Measurements from ENCODE around the gene BLNK.

BLNK gene

DNA sequence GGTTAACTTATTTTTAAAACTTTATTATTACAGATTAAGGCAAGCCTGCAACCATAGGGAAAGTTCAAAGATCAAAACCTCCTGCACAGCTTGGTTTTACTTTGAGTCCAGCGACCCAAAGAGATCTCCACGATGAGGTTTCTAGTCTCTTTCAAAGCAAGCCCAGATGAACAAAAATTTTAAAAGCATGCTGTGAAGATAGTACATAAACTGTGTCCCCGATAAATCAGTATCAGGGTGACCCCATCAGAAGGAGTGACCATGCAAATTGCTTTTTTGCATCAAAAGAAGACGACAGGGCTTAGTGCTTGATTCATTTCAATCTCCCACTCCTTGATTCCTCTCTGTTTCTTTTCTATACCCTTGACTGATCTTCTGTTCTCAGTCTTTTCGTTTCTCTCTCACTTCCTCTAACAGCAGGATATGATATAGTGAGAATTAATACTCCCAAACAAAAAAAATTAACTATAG, 16.8 kb upstream of the BLNK start:
- no peak for DNase-seq (ENCODE audit: low spot score)

- no peak for DNase-seq (ENCODE audit: low spot score)
These were observed 16.2 kb upstream of the BLNK start for GRCh38 chr10:96287392-96288105.

- DNase-seq (ENCODE audit: low spot score), result no peak
These were observed 14.0 kb upstream of the BLNK start for GRCh38 chr10:96285331-96285752.

GRCh38 chr10:96283756-96284155, 12.4 kb upstream of the BLNK start:
- DNase-seq (ENCODE audit: low spot score), result no peak

DNA sequence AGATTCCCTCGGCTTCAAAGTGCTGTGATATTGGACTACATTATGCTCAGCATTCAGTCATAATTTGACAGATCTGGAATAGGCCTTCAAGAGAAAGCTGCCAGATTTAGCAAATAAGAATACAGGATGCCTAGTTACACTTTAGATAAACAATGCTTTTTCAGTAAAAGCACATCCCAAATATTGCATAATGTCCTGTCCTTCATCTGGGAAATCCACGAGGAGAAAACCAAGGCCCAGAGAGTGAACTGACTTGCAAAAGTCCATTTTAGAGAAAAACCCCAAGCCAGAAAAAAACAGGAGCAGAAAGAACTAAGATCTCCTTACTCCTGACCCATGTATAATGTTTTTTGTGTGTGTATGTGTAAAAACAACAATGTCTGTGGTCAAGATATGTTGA, 12.0 kb upstream of the BLNK start:
- no peak for DNase-seq (ENCODE audit: low spot score)

- no peak for DNase-seq (ENCODE audit: low spot score)
These were observed 10.2 kb upstream of the BLNK start for GRCh38 chr10:96281444-96282029.

DNA sequence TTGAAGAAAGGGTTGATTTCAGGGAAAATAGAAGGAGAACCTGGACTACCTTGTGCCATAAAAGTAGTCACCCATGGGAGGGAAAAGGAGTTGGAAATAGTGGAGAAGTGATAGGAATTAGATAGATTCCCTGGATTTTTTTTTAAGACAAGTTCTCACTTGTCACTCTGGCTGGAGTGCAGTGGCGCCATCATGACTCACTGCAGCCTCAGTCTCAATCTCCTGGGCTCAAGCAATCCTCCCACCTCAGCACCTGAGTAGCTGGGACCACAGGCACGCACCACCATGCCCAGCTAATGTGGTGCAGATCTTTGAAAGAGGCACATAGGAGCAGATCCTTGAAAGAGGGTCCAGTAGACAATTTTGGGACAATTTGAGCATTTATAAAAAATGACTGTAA, 9.5 kb upstream of the BLNK start:
- no peak for DNase-seq (ENCODE audit: low spot score)

GRCh38 chr10:96279191-96279641, 7.8 kb upstream of the BLNK start:
- DNase-seq (ENCODE audit: low spot score), result no peak

- DNase-seq (ENCODE audit: low spot score), result no peak
These were observed 5.5 kb upstream of the BLNK start for GRCh38 chr10:96276831-96277230.

DNA sequence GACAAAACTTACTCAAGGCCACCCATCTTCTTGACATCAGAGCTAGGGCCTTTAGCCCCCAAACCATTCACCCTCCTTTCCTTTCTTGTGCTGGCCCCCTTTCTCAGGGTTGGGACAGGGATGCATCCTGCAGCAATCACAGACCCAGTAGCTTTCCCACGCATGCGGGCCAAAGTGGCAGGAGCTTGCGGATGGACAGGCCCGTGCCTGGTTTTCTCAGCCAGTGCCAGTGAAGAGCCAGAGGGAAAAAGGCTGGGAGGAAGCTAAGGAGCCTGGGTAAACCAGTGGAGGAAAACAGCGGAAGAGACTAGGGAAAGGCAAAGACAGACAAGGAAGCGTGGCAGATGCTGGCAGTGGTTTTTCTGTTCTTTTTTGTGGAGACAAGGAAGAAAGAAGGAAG, 5.1 kb upstream of the BLNK start:
- no peak for DNase-seq (ENCODE audit: low spot score)

DNA sequence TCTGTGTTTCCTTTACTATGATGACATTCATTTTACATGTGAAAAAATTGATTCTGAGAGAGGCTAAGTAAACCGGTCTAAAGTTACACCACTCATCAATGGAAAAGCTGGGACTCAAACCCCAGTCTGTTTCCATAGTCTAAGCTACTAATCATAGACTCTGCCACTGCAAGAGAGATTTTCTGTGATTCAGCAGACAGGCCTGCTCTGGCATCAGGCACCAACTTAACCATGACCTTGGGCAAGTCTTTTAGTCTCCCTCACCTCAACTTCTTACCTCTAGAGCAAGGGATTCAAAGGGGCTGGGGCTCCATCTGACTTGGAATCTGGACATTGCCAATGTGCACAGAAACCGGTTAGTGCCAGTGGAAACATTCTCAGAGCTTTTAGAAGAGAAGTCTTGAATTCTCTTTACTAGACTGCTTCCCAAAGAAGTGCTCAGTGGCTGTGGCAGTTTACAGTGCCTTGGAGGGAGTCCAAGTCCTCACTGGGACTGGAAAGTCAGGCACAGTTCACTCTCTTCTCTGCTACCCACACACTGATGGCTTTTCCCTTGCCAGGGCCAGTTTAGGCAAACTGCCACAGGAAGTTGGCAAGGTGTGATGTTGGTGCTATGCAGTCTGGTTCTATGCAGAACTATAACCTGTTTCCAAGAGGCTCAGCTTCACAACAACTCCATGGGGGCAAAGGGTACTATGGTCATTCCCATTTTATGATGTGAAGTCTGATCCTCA, 4.5 kb upstream of the BLNK start:
- DNase-seq (ENCODE audit: low spot score), result no peak

GRCh38 chr10:96272316-96273280, 1.2 kb upstream of the BLNK start:
- no peak for DNase-seq (ENCODE audit: low spot score)

DNA sequence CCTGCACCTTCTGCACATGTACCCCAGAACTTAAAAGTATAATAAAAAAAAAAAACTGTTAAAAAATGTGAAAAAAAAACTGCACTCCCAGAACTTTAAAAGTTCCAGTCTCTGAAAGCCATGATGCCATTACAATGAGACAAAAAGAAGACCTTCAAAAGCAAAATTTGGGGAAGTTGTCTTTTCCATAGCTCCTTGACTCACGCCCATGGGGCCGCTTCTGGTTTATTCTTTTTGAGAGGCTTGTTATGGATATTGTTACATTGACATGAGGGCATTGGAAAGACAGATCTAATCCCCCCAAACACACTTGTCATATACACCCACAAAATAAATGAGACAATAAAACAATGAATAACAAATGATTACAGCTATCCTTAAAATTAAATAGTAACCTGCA, 798 bp downstream of the BLNK start:
- DNase-seq (ENCODE audit: low spot score), result no peak

DNA sequence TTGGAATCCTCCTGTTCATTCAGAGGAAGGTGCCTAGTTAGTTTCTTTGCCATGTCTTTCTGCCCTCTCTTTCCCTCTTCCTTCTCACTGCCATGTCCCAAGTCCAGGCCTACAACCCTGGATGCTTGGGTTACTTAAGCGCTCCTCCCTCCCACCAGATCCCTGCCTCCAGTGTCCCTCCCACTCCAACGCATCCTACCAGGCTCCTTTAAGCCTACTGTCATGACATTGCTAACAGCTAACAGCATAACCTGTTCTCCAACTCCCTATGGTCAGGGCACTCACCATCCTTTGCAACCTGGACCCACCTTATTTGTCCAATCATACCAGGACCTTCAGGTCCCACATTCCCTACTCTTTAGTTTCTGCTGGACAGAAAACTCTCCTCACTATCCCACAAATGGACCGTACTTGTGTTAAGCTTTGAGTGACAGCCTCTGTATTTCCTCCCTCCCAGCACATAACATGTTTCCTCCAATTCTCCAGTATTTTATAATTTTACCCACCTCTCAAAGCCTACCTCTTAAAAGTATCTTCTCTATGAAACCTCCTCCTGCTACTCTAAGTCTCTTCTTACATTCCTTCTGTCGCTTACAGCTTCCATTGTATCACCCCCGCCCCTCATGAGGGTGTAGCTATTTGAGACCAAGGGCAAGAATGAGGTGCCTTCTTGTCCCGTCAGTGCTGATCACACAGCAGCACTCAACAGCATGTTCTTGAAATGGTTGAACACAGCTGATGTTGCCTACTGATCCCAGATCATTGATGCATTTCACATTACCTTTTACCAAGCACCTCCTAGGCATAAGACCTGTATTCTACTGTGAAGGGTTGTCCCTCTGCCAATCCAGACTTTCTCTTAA, 1.7 kb downstream of the BLNK start:
- DNase-seq (ENCODE audit: low spot score), result no peak

GRCh38 chr10:96268341-96268909, 2.9 kb downstream of the BLNK start:
- no peak for DNase-seq (ENCODE audit: low spot score)

GRCh38 chr10:96267234-96267705, 4.1 kb downstream of the BLNK start:
- DNase-seq (ENCODE audit: low spot score), result no peak

DNA sequence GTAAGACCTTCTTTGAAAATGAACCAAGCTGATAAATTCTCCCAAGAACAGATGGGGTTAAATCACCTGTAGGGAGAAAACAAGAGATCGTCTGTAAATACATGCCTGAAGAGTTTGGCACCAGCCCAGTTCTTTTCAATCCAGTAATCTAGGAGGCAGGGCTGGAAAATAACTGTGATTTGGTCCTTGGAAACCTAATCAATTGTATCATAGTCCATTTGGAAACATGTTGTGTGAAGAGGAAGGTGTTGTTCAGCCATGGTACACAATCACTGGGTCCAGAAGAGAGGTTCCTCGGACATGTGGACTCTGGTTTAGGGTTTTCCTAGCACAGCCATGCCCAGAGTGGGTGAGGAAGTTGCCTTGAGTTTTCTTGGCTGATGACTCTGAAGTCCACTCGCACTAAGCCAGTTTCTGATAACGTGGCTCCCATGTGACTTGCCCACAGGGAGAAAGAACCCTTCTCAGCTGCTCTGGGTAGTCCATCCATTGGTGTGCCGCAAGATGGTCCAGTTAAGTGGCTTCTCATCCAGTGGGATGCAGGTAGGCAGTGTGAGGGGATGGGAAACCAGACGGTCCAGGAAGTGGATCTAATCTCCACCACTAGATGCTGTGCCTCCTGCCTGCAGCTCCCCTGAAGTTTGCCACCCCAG, 5.1 kb downstream of the BLNK start:
- no peak for DNase-seq (ENCODE audit: low spot score)

DNA sequence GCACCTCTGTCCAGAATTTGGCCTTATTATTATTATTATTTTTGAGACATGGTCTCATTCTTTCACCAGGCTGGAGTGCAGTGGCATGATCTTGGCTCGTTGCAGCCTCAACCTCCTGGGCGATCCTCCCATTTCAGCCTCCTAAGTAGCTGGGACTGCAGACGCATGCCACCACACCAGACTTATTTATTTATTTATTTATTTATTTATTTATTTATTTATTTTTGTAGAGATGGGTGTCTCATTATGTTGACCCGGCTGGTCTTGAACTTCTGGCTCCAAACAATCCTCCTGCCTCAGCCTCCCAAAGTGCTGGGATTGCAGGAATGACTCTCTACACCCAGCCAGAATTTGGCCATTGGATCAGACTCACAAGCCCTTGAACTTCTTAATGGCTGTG, 6.4 kb downstream of the BLNK start:
- no peak for DNase-seq (ENCODE audit: low spot score)

GRCh38 chr10:96263669-96264068, 7.7 kb downstream of the BLNK start:
- DNase-seq (ENCODE audit: low spot score), result no peak

DNA sequence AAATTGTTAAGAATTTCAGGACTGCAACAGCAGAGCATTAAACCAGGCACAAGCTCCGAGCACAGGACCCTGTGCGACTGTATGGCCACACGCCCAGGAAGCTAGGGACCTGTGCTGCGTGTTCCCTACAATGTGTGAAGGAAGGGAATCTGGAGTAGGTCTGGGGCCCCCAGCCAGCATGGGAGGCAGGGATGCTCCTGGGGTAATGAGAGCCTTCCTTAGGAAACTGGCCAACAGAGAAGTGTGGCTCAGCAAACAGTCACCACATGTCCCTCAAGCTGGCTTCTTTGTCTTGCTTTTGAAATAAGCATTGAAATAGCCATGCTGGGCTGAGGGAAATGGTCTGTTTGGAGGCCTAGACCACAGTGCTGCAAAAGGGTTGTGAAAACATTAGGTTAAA, 8.2 kb downstream of the BLNK start:
- no peak for DNase-seq (ENCODE audit: low spot score)

All from activated CD4-positive, alpha-beta T cell treated with anti-CD3 and anti-CD28 coated beads, Interleukin-2, Interleukin-4, amounts not matched to agents 100 ng/mL and 50 ng/mL, durations not matched to agents 16 hours and 8 hours (primary cell).